A204.1 (cell line): ENCODE measurements around the gene LRRC8B.
"Not testable (repeated sequence)": the region's sequence is repeated elsewhere in the genome, so short reads cannot be mapped to it uniquely, and the experiment has no call there.

Experiments
- FAIRE-seq: peaks from 2 replicates; lab custom pipeline; 2012; peaks lifted over from hg19 to GRCh38; lab: Jason Lieb, UNC

LRRC8B gene

DNA sequence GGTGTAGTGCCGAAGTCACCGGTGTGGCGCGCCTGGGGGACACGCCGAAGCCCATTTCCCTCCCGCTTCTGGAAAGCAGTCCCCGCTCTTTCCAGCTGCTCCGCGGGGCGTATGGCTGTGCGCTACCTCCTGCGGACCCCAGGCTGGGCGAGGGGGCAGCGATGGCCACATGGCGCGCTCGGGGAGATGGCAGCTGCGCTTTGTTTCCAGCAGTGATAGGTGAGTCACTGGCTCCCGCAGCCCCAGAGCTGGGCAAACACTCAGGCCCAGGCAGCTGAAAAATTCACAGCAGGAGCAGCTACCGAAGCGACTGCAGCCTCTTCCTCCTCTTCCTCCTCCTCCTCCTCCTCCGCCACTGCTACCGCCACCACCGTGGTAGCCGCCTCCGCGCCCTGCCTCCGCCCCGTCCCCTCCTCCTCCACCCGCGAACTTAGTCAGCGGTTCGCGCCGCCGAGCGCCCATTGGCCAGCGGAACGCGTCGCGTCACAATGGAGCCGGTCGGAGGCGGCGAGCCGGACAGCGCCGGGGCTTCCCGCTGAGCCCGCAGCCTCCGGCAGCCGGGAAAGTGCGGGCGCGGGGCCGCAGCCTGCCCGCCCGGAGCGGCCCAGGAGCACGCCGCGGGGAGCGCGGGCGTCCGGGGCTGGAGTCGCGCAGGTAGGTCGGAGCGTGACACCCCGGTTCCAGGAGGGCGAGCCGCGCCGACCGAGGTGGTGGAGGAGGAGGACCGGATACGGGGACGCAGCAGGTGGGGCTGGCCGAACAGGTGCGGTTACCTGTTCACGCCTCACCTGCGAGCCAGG lies at the start of gene LRRC8B:
LRRC8B (plus strand) TSS at position 461 of the 800 bp plus-strand sequence. CDS start 57,822 bp downstream, outside the sequence.
- no peak for FAIRE-seq

GRCh38 chr1:89475269-89475668 lies 49.4 kb upstream of the LRRC8B start:
- no peak for FAIRE-seq

GRCh38 chr1:89476072-89476471 lies 48.6 kb upstream of the LRRC8B start:
- no peak for FAIRE-seq

- peak; percentile 91 for FAIRE-seq
Observed at GRCh38 chr1:89483010-89483756, 41.4 kb upstream of the LRRC8B start.

- FAIRE-seq = no peak
Observed at GRCh38 chr1:89483757-89484077, 40.9 kb upstream of the LRRC8B start.

GRCh38 chr1:89484092-89485038 lies 40.3 kb upstream of the LRRC8B start:
- peak; percentile 47 for FAIRE-seq

DNA sequence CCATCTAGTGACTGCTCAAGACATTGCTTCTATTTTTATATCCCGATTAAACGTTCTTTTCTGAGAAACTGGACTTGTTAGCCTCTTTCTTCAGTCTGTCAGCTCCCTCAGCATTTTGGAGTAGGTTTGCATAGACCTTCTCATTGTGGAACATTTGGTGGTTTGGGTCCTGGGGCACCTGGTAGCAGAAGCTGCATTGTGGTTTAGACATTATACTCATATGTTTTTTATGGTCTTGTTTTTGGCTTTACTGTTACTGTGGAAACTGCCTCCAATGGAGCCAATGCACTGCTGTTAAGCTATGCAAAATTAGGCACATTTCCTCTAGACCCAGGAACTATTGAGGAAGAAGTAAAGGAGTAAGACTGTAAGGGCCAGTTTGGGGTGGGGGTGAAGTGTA lies 36.7 kb upstream of the LRRC8B start:
- FAIRE-seq = no peak

DNA sequence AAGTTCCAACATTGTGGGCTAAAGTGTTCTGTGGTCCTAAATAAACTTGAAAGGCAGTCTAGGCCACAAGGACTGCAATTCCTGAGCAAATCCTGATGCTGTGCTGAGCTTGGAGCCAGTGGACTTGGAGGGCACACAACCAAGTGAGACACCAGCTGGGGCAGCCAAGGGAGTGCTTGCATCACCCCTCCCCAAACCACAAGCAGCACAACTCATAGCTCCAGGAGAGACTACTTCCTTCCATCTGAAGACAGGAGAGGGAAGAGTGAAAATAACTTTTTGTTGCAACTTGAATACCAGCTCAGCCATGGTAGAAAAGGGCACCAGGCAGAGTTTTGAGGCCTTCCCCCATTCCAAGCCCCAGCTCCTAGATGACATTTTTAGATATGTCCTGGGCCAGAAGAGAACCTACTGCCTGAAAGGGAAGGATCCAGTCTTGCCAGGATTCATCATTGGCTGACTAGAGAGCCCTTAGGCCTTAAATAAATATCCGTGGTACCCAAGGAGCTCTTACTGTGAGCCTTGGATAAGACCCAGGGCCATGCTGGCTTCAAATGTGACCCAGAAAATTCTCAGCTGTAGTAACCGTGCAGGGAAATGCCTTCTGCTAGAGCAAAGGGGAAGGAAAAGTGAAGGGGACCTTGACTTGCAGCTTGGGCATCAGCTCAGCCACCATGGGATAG lies 35.4 kb upstream of the LRRC8B start:
- no peak for FAIRE-seq

- FAIRE-seq = no peak
Observed at GRCh38 chr1:89490389-89490788, 34.2 kb upstream of the LRRC8B start.

DNA sequence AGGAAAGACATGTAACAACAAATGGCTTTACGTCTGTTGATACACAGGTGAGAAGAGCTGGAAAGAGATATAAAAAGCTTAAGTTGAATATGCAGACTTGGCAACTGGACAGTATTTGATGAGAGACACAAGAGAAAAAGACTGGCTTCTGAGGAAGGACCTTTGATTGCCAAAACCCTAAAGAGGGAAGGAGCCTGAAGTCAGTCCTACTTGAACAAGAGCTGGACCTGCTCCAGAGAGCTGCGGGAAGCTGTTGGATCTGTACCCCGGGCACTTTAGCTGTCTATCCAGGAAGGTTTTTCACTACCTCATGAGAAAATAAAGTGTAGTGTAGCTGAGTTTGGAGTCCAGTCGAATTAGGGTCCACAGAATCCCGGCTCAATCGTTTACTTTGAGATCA lies 25.3 kb upstream of the LRRC8B start:
- no peak for FAIRE-seq

- FAIRE-seq = no peak
Observed at GRCh38 chr1:89502042-89502441, 22.6 kb upstream of the LRRC8B start.

DNA sequence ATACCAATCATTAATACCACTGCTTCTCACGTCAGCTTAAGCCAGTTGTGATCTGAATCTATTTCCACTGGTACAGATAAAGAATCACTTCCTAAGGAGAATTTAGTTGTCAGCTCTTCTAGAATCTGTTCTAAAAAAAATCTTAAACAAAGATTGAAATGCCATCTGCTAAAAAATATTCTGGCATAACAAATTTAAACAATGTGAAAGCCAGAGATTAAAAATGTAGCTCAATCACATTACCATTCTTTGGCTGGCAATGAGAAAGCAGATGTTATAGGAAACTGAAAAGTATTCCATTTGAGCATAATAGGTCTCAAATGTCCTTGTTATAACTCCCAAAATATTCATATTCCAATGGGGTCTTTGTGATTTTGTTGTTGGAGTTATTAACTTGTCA lies 21.7 kb upstream of the LRRC8B start:
- FAIRE-seq = no peak

GRCh38 chr1:89503690-89504089 lies 20.9 kb upstream of the LRRC8B start:
- FAIRE-seq = no peak

DNA sequence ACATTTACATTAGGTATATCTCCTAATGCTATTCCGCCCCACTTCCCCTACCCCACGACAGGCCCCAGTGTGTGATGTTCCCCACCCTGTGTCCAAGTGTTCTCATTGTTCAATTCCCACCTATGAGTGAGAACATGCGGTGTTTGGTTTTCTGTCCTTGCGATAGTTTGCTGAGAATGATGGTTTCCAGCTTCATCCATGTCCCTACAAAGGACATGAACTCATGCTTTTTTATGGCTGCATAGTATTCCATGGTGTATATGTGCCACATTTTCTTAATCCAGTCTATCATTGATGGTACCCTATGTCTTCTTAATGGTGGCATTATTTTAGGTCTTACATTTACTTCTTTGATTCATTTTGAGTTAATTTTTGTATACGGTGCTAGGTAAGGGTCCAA lies 14.6 kb upstream of the LRRC8B start:
- FAIRE-seq = not testable (repeated sequence)

GRCh38 chr1:89512996-89513720 lies 11.5 kb upstream of the LRRC8B start:
- FAIRE-seq = no peak

GRCh38 chr1:89516055-89516454 lies 8.6 kb upstream of the LRRC8B start:
- no peak for FAIRE-seq

DNA sequence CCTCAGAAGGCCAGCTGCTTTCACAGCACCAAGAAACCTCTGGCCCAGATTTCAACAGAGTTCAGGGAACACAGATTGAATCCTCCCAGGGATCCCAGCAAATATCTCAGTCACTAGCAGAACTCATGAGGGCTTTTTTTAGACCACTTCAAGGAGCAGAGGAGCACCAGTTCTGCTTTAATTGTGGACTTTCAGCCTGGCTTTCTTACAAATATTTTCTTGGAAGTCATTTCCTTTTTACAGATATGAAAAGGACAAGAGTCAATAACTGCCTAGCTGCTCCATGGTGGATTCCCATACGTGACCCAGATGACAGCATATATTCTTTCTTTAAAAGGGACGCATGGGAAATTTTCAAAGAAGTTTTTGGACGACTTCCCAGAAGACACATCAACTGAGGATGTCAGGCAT lies 6.4 kb upstream of the LRRC8B start:
- no peak for FAIRE-seq

DNA sequence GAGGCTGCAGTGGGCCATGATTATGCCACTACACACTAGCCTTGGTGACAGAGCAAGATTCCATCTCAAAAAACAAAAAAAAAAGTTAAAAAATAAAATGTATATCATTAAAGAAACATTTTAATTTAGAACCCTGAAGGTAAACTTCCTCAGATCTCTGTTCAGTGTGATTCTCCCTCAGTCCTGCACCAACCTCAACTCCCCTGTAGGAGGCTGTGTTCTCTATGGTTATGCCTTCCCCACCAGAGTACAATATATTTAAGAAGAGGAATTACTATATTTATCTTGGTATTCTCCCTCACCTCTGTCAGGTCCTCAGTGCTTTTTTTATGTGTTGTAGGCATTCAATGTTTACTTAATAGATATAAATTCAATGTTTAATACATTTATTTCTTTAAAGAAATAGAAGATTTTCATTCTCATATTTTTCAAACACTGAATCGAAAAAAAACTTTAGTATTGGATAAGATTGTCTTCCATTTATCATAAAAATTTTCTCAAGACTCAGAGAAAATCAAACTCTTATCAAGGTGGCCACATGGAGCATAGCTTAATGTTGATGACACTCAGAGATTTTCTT lies 4.8 kb upstream of the LRRC8B start:
- peak; percentile 81 for FAIRE-seq

GRCh38 chr1:89521977-89522376 lies 2.7 kb upstream of the LRRC8B start:
- FAIRE-seq = not testable (repeated sequence)

- no peak for FAIRE-seq
Observed at GRCh38 chr1:89523572-89524368, 859 bp upstream of the LRRC8B start.
